Stimulated activated naive B cell treated with anti-CD40 and anti-IgM and Interleukin-4, amounts not matched to agents 10 μg/mL and 1 μg/mL and 100 μg/mL, for 72 hours (primary cell): ENCODE measurements around the gene CLDN2.
"Not testable (repeated sequence)": the region's sequence is repeated elsewhere in the genome, so short reads cannot be mapped to it uniquely, and the experiment has no call there.

ENCODE experiments used
- ATAC-seq, 2 donors: fragments of 150-1000 bp; cut with Tn5 transposase; replicated peaks; 2 replicates each; pipeline ENCODE4 v1.10.0; 2021; ENCODE audit warnings: moderate library complexity in 1 of 2
- DNase-seq: peaks from one replicate; pipeline ENCODE4 v3.0.0; 2021
- H3K27ac Mint-ChIP-seq: one replicate; pipeline ENCODE4 v1.8.0; 2022; ENCODE audit warnings: mild to moderate bottlenecking, mixed read lengths
- H3K27me3 Mint-ChIP-seq, 2 donors: one replicate each; pipeline ENCODE4 v1.8.0; 2022; ENCODE audit warnings: mixed read lengths in 2 of 2
- H3K36me3 Mint-ChIP-seq, 2 donors: one replicate each; pipeline ENCODE4 v1.8.0; 2022; ENCODE audit warnings: mixed read lengths in 2 of 2, mild to moderate bottlenecking in 1 of 2
- H3K4me1 Mint-ChIP-seq, 2 donors: one replicate each; pipeline ENCODE4 v1.8.0; 2022; ENCODE audit warnings: mixed read lengths in 2 of 2, mild to moderate bottlenecking in 1 of 2
- H3K4me3 Mint-ChIP-seq, 2 donors: one replicate each; pipeline ENCODE4 v1.8.0; 2022; ENCODE audit warnings: mild to moderate bottlenecking in 2 of 2, mixed read lengths in 2 of 2, moderate library complexity in 1 of 2
- H3K9me3 Mint-ChIP-seq, 2 donors: one replicate each; pipeline ENCODE4 v1.8.0; 2022; ENCODE audit warnings: mixed read lengths in 2 of 2, mild to moderate bottlenecking in 1 of 2

Gene CLDN2

GRCh38 chrX:106959901-106960300 is 39.7 kb downstream of the CLDN2 start:
- DNase-seq (no peak), ATAC-seq (no peak)
- Mint-ChIP-seq H3K4me1 (no peaks in the 10 kb centered on the region), H3K36me3 (peaks cover 11 to 24% of the 10 kb centered on the region in 2 donors), H3K27me3 (peaks cover 0 to 4% of the 10 kb centered on the region in 2 donors), H3K27ac (no peak overlapping the region), H3K4me3 (no peak overlapping the region), H3K9me3 (no peaks in the 10 kb centered on the region)

GRCh38 chrX:106963111-106963510 is 42.9 kb downstream of the CLDN2 start:
- no peak for ATAC-seq

GRCh38 chrX:106964290-106964689 is 44.1 kb downstream of the CLDN2 start:
- Mint-ChIP-seq H3K9me3 (peaks cover 0 to 2% of the 10 kb centered on the region in 2 donors), H3K27me3 (peaks cover 0 to 4% of the 10 kb centered on the region in 2 donors), H3K4me1 (no peaks in the 10 kb centered on the region), H3K27ac (no peak overlapping the region), H3K4me3 (no peak overlapping the region), H3K36me3 (peaks cover 20 to 33% of the 10 kb centered on the region in 2 donors)
- ATAC-seq, result no peak
- DNase-seq, result no peak

More at GRCh38 chrX:106963111-106963510, 42.9 kb downstream of the CLDN2 start:
- Mint-ChIP-seq H3K4me3 (no peak overlapping the region), H3K9me3 (no peaks in the 10 kb centered on the region), H3K27me3 (peaks cover 0 to 4% of the 10 kb centered on the region in 2 donors), H3K27ac (no peak overlapping the region), H3K4me1 (no peaks in the 10 kb centered on the region), H3K36me3 (peaks cover 15 to 22% of the 10 kb centered on the region in 2 donors)
- no peak for DNase-seq

GRCh38 chrX:106966547-106966946 is 46.3 kb downstream of the CLDN2 start:
- DNase-seq, H3K4me1 Mint-ChIP-seq, H3K27me3 Mint-ChIP-seq, H3K27ac Mint-ChIP-seq, H3K9me3 Mint-ChIP-seq, H3K4me3 Mint-ChIP-seq, ATAC-seq: not testable (repeated sequence)
- peaks cover 19 to 29% of the 10 kb centered on the region in 2 donors for H3K36me3 Mint-ChIP-seq

GRCh38 chrX:106972896-106973295 is 52.7 kb downstream of the CLDN2 start:
- peaks cover 7 to 14% of the 10 kb centered on the region in 2 donors for H3K36me3 Mint-ChIP-seq
- H3K4me1 Mint-ChIP-seq, result no peaks in the 10 kb centered on the region
- ATAC-seq, result no peak
- no peak for DNase-seq
- no peaks in the 10 kb centered on the region for H3K27me3 Mint-ChIP-seq
- no peak overlapping the region for H3K27ac Mint-ChIP-seq
- no peak overlapping the region for H3K4me3 Mint-ChIP-seq
- H3K9me3 Mint-ChIP-seq, result peaks cover 0 to 2% of the 10 kb centered on the region in 2 donors

GRCh38 chrX:106973433-106974149 is 53.4 kb downstream of the CLDN2 start:
- Mint-ChIP-seq H3K36me3 (peaks cover 7 to 10% of the 10 kb centered on the region in 2 donors), H3K9me3 (no peaks in the 10 kb centered on the region), H3K4me1 (no peaks in the 10 kb centered on the region), H3K4me3 (no peak overlapping the region), H3K27ac (no peak overlapping the region), H3K27me3 (no peaks in the 10 kb centered on the region)
- ATAC-seq, result no peak
- no peak for DNase-seq

- Mint-ChIP-seq H3K36me3 (no peaks in the 10 kb centered on the region), H3K4me3 (no peak overlapping the region), H3K27me3 (no peaks in the 10 kb centered on the region), H3K9me3 (no peaks in the 10 kb centered on the region), H3K4me1 (no peaks in the 10 kb centered on the region), H3K27ac (no peak overlapping the region)
- DNase-seq (no peak), ATAC-seq (no peak)
These were observed 56.2 kb downstream of the CLDN2 start for GRCh38 chrX:106976416-106976815.
